DMS114 treated with DMSO at 0.1 percent for 48 hours (cell line): ENCODE measurements around the gene PAK6.
A peak's percentile ranks its signal among the peaks of the same experiment; 100 is the strongest.

Experiments
- DNase-seq: peaks from one replicate; lab custom pipeline; 2025; ENCODE audit not compliant: unreplicated experiment; lab: John Stamatoyannopoulos, UW

Gene PAK6

DNA sequence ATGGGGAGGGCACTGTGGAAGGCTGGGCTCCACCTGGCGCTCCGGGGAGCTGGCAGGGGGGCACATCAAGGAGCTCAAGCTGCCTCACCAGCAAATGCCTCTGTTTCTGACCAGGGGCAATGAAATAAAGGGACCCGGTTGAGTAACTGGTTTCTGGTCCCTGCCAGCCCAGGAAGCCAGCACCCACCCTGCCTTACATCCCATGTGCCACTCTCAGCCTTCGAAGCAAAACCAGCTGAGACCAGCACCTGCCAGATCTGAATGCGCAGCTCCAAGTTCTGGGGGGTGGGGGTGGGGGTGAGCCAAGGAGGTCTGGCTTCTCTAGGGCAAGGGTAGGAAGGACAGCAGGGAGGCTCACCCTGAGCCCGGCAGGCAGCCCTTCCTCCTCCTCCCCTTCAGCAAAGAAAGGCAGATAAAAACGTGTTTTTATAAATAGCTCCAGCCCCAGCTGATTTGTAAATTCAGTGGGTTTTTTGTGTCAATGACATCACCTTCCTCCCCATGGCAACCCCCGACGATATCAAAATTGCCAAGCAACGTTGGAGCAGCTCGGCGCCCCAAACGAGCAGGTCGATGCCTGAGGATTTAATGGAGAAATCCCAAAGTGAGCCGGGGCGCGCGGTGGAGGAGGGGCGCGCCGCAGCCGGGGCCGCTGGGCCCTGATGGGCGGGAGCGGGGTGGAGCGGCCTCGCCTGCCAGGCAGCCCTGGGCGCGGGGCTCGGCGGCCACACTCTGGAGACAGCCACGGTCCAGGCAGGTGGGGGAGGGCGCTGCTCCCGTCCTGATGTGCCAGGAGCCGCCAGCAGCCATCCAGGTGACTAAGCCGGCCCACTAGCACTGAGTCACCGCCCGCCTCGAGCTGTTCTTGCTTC is at the start of gene PAK6:
Gene PAK6 (plus strand): TSS at position 532 of the 872 bp plus-strand sequence. CDS start 25,723 bp downstream, outside the sequence.
- DNase-seq, result no peak

DNA sequence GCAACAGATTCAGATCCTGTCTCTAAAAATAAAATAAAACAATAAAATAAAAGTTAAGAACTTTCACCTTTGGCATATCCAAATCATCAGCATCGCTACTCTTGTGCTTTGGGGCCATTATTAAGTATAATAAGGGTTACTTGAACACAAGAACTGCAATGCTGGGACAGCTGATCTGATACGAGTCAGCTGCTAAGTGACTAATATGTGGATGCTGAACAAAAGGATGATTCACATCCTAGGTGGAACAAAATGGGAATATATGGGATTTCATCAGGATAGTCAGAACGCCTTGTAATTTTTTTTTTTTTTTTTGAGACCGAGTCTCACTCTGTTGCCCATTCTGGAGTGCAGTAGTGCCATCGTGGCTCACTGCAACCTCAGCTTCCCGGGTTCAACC is 48.3 kb upstream of the PAK6 start:
- no peak for DNase-seq

DNA sequence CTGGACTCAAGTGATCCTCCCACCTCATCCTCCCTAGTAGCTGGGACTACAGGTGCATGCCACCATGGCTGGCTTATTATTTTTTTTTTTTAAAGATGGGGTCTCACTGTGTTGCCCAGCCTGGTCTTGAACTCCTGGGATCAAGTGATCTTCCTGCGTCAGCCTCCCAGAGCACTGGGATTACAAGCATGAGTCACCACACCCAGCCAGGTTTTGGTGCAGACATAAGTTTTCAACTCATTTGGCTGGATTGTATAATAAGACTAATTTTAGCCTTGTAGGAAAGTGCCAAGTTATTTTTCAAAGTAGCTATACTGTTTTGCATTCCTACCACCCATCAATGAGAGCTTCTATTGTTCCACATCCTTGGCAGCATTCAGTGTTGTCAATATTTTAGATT is 45.9 kb upstream of the PAK6 start:
- no peak for DNase-seq

DNA sequence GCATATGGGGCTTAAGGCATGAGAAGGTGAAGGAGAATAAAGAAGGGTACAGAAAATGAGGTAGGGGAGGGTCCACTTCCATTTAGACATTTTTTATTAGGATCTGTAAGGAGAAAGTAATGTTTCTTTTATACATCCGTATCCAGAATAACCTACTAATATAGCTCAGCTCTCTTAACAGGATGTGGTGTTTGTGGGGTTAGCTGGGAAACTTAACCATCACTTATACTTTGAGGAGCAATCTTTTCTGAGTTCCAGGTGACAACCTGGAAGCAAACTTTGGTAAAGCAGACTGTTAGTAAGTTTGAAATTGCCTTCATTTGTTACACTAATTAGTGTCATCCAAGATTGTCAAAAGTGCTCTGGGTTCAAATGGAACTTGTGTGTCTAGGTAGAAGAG is 41.4 kb upstream of the PAK6 start:
- DNase-seq, result no peak

DNA sequence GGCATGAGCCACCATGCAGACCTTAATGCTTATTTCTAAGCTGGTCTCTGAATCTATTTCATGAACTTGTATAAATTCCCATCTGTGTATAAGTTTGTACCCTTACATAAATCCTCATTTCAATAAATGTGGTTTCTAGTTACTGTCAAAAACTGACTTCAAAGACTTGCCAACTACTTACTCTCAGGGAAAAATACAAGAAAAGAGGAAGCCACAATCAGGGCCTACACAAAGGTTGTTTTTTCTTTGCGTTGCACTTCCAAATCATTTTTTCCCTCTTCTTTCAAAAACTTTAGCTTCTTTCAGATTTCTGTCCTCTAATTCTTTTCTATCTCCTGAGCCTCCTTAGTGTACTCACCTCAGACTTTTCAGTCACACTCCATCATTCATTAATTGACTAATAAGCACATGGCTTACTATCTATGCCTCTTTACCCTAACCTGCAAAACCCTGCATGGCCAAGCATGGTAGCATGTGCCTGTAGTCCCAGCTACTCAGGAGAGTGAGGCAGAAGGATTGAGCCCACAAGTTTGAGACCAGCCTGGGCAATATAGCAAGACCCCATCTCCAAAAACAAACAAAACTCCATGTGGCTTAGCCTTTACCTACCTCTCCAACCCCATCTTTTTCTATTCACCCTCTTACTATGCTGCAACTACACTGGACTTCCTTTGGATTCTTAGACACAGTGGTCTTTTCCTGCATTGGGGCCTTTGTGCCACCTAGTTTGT is 40.3 kb upstream of the PAK6 start:
- DNase-seq, result no peak

DNA sequence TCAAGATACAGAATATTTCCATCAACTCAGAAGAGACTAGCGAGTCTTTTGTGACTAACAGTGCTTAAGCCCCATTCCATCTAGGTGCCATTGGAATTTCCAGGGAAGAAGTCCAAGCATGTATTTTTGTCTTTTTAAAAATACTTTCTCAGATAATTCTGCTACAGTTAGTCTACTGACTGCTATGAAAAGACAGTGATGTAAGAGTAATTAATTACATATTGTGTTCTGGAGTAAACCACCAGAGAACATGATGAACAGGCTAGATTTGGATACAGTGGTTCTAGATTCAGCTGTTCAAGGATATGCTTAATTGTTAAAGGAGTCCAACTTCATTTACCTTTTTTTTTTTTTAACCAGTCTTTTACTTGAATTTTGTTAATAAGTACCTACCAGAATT is 34.8 kb upstream of the PAK6 start:
- DNase-seq, result no peak

DNA sequence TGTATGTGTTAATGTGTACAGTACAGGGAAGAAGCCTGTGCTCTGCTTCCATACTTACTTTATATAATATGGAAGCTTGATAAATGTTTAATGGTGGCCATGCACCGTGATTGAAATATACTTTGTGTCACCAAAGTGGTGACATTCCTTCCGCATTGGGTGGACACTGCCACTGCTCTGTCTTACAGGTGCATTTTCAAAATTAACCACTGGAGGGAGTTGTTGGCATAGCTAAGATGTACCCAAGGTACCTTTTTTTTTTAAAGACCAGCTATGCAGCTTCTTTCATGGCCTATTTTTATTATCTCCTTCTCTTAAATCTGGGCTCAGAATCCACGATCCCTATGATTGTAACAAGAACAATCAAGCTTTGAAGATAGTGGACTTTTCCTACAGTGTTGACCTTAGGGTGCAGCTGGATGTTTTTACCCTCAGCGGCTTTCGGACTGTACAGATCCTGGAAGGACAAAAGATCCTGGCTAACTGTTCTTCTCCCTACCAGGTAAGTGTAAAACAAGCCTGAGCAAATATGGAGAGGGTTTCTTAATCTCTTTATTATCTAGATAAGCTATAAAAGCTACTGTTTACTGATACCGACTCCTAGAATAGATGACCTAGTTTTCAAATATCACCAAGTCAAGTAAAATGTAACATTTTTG is 21.6 kb upstream of the PAK6 start:
- peak; percentile 65 for DNase-seq

DNA sequence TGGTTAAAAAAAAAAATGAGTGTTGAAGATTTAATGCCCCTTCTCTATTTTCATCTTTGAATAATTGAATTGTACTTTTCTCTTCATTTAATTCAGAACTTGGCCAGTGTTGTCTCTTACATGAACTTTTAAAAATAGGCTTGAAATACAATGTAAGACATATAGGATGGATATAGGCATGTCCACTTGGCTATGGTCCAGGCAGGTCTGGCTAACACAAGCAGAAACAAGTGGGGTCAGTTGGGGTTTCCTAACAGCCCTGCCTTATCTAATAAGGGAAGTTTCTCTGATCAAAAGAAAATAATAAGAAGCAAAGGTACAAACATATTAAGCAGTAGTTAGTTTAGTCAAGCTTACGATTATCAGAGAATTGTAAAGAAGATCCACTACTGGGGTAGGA is 19.1 kb upstream of the PAK6 start:
- no peak for DNase-seq

DNA sequence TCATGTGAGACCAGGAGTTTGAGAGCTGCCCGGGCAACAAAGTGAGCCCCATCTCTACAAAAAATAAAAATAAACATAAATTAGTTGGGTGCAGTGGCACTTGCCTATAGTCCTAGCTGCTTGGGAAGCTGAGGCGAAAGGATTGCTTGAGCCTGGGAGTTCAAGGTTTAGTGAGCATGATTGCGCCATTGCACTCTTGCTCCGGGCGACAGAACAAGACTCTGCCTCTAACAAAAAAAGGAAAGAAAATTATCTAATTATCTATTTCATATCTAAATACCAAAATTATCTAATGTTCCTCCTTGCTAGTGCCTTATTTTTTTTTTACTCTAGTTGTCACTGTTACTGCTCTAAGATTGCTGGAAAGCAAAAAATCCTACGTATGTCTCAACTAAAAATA is 16.7 kb upstream of the PAK6 start:
- no peak for DNase-seq

DNA sequence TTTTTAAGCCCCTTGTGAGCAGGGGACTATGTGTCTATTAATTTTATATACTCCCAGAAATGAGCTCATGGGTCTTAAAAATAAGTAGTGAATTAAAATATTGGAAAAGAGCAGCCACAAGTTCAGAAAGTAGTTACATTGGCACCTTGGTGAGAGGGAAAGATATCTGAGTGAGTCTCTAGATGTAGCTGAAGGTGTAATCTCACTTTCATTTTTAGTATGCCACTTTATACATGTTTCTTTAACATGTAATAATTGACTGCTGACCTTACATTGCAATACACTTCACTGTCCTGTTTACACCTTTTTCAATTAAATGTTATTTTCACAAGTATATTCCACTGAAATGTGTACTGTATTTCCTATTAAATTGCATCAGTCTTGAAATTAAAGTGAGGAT is 12.1 kb upstream of the PAK6 start:
- no peak for DNase-seq

DNA sequence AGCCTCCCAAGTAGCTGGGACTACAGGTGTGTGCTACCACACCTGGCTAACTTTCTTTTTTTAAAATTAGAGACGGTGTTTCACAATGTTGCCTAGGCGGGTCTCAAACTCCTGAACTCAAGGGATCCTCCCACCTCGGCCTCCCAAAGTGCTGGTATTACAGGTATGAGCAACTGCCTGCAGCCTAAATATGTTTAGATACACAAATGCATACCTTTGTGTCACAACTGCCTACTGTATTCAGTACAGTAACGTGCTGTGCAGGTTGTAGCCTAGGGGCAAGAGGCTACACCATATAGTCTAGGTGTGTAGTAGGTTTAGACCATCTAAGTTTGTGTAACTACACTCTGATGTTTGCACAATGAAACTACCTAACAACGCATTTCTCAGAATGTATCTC is 9.5 kb upstream of the PAK6 start:
- DNase-seq, result no peak

DNA sequence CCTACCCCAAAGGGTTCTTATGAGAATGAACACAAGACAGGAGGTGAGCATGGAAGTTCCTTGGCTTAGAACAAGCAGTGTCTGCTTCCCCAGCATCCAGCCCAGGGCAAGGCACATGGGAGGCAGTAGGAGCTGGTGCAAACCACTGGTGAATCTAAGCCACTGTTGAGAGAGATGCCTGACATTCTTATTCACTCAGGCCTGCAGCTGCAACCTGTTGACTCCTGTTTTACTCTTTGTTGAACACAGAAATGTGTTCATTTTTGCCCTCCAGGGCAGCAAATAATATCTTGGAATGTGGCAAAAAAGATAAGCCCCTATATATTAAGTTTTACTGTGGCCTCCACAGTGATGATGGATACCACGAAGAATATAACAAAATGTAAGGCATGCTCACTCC is 8.9 kb upstream of the PAK6 start:
- no peak for DNase-seq

DNA sequence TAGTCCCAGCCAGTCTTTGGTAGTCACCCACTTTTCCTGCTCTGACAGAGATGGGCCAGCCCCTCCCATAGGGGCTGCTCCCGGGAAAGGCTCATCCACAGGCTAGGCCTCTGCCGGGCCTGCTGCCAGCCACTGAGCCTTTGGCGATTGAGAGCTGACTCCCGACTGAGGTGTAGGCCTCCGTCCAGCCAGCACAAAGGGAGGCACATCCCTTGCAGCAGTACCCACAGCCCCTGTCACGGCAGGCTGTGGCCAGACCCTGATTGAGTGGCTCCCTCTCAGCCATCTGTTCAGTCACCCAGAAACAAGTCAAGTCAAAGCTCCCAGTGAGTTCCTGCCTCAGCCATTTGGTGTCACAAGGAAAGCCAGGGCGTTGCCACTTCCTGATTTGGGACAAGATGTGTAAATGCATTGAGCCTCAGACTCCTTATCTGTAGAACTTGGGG is 6.2 kb upstream of the PAK6 start:
- DNase-seq, result no peak

DNA sequence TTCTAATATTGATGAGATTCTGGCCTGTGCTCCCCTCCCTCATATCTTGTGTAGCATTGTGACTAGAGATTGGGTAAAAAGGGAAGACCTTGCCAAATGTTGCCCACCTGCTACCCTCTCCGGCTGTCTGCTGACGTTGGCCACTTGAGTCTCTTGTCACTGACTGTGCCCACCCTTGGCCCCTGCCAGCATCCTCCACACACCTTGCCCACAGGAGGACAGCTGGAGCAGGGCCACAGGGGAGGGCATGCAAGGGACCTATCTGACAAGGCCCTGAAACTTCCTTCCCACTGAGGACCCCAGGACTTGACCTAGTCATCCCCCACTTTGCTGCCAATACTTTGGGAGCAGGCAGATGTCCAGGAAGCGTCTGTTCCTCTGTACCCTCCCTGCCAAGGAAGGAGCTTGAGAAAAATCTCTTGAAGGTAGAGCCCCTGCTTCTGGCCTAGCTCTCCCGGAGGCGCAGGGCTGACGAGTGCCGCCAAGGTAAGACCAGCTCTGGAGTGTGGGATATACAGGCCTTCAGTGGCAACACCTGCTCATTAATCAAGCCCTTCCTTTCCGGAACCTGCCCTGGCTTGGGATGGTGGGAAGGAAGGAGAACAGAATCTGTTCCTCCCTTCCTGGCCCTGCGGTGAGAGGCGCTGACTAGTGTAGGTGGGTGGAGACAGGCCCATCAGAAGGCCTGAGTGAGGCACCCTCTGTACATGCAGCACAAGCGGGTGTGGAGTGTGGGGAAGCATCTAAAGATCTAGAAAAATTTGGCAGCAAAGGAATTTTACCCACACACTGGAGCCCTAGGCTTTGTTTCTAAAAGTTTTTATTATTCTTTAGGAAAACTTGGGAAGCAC is 4.9 kb upstream of the PAK6 start:
- DNase-seq, result no peak

DNA sequence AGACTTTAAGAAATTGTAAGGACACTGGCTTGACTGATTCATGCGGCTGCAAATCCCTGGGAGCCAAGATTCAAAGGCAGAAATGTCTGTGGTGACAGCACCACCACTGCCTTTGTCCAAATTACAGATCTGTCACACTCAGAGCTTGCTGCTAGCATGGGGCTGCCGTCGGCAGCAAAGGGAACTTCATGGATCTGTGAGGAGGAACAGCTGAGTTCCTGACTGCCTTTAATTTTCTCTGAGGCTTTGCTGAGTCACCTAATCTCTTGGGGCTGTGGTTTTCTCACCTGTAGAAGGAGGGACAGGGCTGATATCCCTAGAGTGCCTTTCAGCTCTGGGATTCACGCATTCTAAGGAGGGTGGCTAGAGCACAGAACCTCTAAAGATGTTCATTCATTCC is 4.1 kb upstream of the PAK6 start:
- no peak for DNase-seq

DNA sequence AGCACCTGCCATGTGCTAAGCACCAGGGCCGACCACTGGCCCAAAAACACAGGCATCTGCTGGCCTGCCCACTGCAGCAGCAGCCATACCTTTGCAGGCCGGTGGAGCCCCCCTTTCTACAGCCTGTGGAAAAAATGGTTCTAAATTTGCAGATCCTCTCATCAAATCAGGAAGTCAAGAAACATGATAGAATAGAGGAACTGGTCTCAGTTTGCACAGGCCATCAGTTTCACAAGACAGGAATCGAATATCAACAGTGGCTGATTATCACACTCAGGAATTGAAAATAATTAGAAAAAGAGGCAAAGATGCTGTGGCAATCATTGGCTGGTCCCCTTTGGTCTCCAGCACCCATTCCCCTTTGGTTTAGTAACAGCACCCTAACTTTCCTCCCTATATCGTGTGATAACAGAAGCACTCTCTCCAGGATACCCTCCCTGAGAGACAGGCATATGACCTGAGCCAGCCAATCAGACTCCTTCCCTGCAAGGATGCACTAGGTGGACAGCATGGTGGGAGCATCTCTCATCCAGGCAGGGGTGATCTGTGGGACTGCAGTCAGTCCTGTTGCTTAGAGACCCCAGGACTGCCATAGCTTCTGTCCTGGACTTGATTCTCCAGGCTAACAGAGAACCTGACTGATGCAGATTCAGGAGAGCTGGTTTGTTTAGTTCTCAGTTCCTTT is 3.5 kb upstream of the PAK6 start:
- DNase-seq, result no peak

DNA sequence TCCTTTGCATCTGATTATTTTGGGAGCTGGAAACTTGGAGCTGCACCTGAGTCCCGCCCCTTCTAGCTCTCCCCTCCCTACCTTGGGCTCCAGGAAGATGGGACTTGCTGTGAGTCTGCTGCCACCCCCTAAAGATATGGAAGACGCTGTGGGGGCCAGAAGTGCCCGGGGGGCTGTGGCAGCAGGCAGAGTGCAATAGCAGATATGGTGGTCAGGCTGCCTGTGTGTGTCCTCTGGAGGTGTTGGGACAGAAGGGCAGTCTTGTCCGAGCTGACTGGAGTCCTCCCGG is 485 bp downstream of the PAK6 start:
- DNase-seq, result no peak

DNA sequence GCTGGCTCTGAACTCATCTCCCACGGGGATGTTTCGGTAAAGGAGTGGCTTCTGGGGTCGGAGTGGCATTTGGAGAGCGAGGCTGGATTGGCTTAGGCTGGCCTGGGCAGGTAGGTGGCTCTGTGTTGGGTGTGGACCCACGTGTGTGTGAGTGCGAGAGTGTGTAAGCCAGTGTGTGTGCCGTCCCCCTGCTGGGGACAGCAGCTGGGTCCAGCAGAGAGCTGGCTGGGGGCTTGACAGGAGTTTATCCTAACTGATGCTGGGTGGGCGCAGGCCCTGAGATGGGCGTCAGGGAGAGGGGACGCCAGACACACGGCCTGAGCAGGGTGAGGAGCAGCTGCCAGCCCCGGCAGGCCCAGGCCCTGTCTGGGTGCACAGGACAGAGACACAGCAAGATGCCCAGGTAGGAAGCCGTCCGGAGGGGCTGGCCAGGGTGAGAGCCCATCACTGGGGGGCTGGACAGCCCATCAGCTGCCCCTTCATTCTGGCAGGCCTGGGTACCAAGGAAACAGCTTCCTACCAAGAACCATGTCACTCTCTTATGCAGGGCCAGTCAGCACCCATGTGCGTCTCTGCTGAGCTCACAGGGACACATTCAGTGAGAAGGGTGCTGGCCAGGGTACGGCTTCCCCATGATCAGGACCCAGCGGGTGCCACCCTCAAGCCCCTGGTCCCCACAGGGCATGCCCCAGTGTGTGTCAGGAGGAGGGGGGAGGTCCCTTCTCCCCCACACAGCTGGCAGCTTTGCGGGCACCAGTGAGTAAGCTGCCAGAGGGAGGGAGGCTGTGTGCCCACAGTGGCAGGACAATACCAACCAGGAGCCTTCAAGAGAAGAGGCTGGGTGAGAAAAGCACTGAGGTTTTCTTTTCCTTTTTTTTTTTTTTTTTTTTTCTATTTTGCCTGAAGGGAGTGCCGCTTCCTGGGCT is 1.1 kb downstream of the PAK6 start:
- DNase-seq, result no peak

DNA sequence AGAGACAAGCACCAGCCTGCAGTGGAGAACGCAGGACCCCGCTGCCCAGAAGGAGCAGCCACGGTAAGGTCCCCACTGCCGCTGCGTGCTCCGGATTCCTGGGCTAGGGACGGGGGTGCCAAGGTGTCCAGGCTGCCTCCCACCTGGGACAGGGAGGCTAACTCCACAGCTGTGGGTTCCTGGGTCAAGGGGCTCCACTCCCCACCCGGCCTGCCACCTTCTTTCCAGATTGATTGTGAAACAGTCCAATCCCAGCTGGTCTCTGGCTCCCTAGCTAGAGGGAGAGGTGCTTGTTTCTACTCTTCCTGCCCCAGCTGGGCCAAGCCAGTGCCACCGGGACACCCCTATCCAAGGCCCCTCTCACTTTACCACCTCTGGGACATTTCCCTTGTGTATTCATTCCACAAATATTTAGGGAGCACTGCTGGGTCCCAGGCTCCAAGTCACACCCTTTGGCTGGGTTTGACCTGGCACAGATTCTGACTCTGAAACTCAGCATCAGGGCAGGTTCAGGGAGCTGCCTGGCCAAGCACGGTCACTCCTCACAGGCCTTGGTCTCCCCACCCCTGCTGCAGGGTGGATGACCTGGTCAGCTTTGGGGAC is 1.9 kb downstream of the PAK6 start:
- no peak for DNase-seq
